Right atrium auricular region (tissue), 2 donors: Measurements from ENCODE around the gene ZNF496. TPM values are rescaled to one million over a fixed set of nuclear protein-coding genes. Genes with fewer than 3 reads are reported as not detected.

Experiments used
- DNase-seq: peaks from one replicate; pipeline ENCODE4 v3.0.0-alpha.2; 2019; ENCODE audit warnings: low spot score
- H3K27ac ChIP-seq, 2 donors: fragments of 200-600 bp; sonication (generic); 1 replicate in 1 of 2; 2 replicates in 1 of 2; pipeline ENCODE4 v1.5.1; 2016 to 2019
- H3K27me3 ChIP-seq, 2 donors: fragments of 200-600 bp; sonication (generic); one replicate each; pipeline versions ENCODE4 v1.5.1 to v1.6.0; 2017 to 2019
- H3K36me3 ChIP-seq: fragments of 200-600 bp; sonication (generic); one replicate; pipeline ENCODE4 v1.5.1; 2016
- H3K4me1 ChIP-seq, 2 donors: fragments of 200-600 bp; sonication (generic); one replicate each; pipeline versions ENCODE4 v1.5.1 to v1.6.0; 2017 to 2019
- H3K4me3 ChIP-seq, 2 donors: fragments of 200-600 bp; sonication (generic); 1 replicate in 1 of 2; 2 replicates in 1 of 2; pipeline ENCODE4 v1.5.1; 2017 to 2019; ENCODE audit warnings: mild to moderate bottlenecking in 1 of 2, moderate library complexity in 1 of 2
- H3K9me3 ChIP-seq, 2 donors: fragments of 200-600 bp; sonication (generic); one replicate each; pipeline ENCODE4 v1.5.1; 2019
- total RNA-seq, 2 donors: library from RNA; depleted of rRNA; stranded (reverse); fragments of >200 nt; gene quantifications; one replicate each; pipeline ENCODE4 v1.1.0, GENCODE V29; 2016
- TF ChIP-seq, protein P1 (sequence below), 2 donors: fragments of 200-600 bp; sonication (generic); IDR thresholded peaks; one replicate each; pipeline ENCODE4 v1.5.1; 2019; ENCODE audit warnings: antibody characterized with exemption in 2 of 2

ZNF496 gene
- total RNA-seq, 2 donors from 2014 or later, result 19.4 to 32.6 TPM

DNA sequence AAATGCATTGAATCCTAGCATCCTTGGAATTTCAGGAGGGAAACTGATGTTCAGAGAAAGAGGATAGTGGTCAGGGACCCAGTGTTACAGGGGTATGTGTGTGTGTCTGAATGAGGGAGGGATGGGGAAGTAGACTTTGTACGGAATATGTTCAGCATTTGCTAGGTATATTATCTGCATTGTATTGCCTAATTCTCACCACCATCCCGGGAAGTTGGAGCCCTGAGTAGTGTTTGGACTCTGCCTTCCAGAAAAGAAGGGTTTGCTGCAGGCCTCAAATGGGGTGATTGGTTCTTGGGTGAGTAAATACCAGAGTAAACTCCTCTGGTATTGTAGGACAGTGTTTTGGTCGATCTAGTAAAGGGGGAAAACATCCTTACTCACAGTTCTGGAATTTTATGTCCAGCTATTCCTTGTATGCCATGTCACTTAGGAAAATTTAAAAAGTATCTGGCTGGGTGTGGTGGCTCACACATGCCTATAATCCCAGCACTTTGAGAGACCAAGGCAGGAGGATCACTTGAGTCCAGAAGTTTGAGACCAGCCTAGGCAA is 7.1 kb upstream of the ZNF496 start:
- Histone ChIP-seq H3K27ac (no peak overlapping the region), H3K4me1 (peaks cover 0 to 23% of the 10 kb centered on the region in 2 donors), H3K36me3 (no peaks in the 10 kb centered on the region), H3K9me3 (no peaks in the 10 kb centered on the region), H3K27me3 (no peaks in the 10 kb centered on the region), H3K4me3 (no peak overlapping the region)
- TF ChIP-seq, protein P1, sequence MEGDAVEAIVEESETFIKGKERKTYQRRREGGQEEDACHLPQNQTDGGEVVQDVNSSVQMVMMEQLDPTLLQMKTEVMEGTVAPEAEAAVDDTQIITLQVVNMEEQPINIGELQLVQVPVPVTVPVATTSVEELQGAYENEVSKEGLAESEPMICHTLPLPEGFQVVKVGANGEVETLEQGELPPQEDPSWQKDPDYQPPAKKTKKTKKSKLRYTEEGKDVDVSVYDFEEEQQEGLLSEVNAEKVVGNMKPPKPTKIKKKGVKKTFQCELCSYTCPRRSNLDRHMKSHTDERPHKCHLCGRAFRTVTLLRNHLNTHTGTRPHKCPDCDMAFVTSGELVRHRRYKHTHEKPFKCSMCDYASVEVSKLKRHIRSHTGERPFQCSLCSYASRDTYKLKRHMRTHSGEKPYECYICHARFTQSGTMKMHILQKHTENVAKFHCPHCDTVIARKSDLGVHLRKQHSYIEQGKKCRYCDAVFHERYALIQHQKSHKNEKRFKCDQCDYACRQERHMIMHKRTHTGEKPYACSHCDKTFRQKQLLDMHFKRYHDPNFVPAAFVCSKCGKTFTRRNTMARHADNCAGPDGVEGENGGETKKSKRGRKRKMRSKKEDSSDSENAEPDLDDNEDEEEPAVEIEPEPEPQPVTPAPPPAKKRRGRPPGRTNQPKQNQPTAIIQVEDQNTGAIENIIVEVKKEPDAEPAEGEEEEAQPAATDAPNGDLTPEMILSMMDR (IDR thresholded peaks at IDR 0.05), result no peak
- DNase-seq, result no peak

DNA sequence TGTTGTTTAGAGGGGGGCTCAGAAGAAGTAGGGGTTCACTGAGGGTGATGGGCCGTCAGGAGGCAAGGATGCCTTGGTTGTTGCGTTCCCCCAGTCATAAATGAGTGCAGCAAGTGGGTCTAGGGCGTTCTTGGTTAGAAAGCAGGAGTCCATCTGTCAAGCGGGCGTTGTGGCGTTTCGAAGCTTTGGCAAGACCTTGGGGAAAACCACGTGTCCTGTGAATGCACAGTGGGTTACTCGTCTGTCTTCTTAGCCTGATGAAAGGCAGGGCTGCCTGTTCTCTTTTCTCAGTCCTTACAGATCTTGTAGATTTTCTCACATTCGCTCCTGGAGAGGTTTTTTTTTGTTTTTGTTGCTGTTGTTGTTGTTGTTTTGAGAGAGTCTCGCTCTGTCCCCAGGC is 6.3 kb upstream of the ZNF496 start:
- Histone ChIP-seq H3K4me1 (peaks cover 0 to 32% of the 10 kb centered on the region in 2 donors), H3K36me3 (no peaks in the 10 kb centered on the region), H3K9me3 (no peaks in the 10 kb centered on the region), H3K27ac (no peak overlapping the region), H3K4me3 (no peak overlapping the region), H3K27me3 (no peaks in the 10 kb centered on the region)
- no peak for DNase-seq
- TF ChIP-seq, protein P1 (IDR thresholded peaks at IDR 0.05), result no peak

DNA sequence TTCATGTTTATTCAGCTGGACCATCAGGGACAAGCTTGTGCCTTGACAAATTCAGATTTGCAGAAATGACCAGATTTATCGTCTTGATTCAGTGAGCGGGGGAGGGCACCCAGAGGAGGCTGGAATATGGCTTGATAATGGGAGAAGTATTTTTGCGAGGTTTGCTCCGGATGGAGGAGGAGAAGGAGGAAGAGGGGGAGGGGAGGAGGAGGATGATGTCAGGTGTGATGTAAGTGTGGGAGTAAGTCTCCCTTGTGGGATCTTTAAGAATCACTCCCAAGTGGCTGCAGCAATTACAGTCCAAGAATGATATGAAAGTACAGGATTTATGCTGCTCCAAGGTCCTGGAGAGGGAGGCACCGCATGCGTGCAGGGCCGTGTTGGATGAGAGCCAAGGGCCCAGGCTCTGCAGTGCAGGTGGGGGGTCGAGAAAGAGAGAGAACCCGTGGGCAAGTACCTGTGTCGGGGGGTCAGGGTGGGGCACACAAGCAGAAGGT is 5.6 kb upstream of the ZNF496 start:
- Histone ChIP-seq H3K9me3 (no peaks in the 10 kb centered on the region), H3K27me3 (no peaks in the 10 kb centered on the region), H3K4me3 (no peak overlapping the region), H3K27ac (no peak overlapping the region), H3K36me3 (no peaks in the 10 kb centered on the region), H3K4me1 (peaks cover 0 to 37% of the 10 kb centered on the region in 2 donors)
- TF ChIP-seq, protein P1 (IDR thresholded peaks at IDR 0.05), result no peak
- no peak for DNase-seq

DNA sequence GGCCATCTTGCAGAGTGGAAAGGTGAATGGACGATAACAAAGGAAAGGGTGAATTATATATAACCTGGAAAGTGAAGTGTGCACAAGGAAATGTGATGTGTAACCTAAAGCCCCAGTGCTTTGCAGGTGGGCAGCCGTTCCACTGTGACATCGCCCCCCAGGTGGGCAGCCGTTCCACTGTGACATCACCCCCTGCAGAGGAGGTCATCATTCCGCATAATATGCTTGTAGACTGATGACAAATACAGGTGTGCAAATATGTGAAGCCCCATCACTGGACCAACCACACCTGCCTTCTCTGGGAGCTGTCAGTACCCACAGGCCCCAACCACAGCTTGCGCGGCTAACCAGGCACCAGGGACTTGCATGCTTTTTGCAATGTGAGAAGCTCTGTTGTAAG is 4.7 kb upstream of the ZNF496 start:
- Histone ChIP-seq H3K36me3 (no peaks in the 10 kb centered on the region), H3K4me3 (no peak overlapping the region), H3K9me3 (no peaks in the 10 kb centered on the region), H3K27ac (no peak overlapping the region), H3K4me1 (peaks cover 0 to 39% of the 10 kb centered on the region in 2 donors), H3K27me3 (no peaks in the 10 kb centered on the region)
- TF ChIP-seq, protein P1 (IDR thresholded peaks at IDR 0.05), result no peak
- no peak for DNase-seq

DNA sequence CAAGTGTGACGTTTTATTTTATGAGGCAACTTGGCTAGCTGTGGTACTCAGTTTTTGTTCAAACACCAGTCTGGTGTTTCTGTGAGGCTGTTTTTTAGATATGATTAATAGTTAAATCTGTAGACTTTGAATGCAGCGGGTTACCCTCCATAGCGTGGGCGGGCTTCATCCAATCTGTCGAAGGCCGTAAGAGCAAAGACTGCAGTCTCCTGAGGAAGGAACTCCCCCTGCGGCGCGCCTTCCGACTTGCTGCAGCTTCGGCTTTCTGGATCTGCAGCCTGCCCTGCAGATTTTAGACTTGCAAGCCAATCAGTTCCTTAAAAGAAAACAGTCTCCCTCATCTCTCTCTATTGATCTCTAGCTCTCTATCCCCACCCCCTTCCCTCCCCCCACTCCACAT is 4.2 kb upstream of the ZNF496 start:
- H3K9me3 ChIP-seq, result no peaks in the 10 kb centered on the region
- TF ChIP-seq, protein P1 (IDR thresholded peaks at IDR 0.05), result no peak
- H3K27me3 ChIP-seq, result no peaks in the 10 kb centered on the region
- peaks cover 0 to 41% of the 10 kb centered on the region in 2 donors for H3K4me1 ChIP-seq
- H3K36me3 ChIP-seq, result no peaks in the 10 kb centered on the region
- H3K4me3 ChIP-seq, result no peak overlapping the region
- H3K27ac ChIP-seq, result no peak overlapping the region
- no peak for DNase-seq
